Loucy (cell line): ENCODE results near the gene ZBTB24.

Experiments used
- H2AFZ ChIP-seq: fragments of 200-600 bp; sonication (generic); 2 replicates; pipeline ENCODE4 v1.6.0; 2016; ENCODE audit warnings: antibody characterized with exemption, mild to moderate bottlenecking, low read length, moderate library complexity
- H3F3A ChIP-seq: fragments of 200-600 bp; 2 replicates; pipeline ENCODE4 v1.6.0; 2016; ENCODE audit warnings: antibody characterized with exemption, low read depth, mild to moderate bottlenecking
- H3K27me3 ChIP-seq: fragments of 200-600 bp; sonication (generic); 2 replicates; pipeline ENCODE4 v1.6.1; 2014; ENCODE audit warnings: low read length, mild to moderate bottlenecking; ENCODE audit not compliant: insufficient read depth, poor library complexity, severe bottlenecking
- H3K36me3 ChIP-seq: fragments of 200-600 bp; sonication (generic); 2 replicates; pipeline ENCODE4 v1.6.1; 2016; ENCODE audit warnings: low read length; ENCODE audit not compliant: insufficient read depth
- H3K4me1 ChIP-seq: fragments of 200-600 bp; sonication (generic); 2 replicates; pipeline ENCODE4 v1.5.1; 2014; ENCODE audit warnings: low read length, mild to moderate bottlenecking; ENCODE audit not compliant: insufficient read depth, poor library complexity, severe bottlenecking
- H3K4me2 ChIP-seq: fragments of 200-600 bp; sonication (generic); 2 replicates; pipeline ENCODE4 v1.6.0; 2014; ENCODE audit warnings: antibody characterized with exemption, low read length, low read depth, mild to moderate bottlenecking; ENCODE audit not compliant: poor library complexity, severe bottlenecking
- H3K4me3 ChIP-seq: fragments of 200-600 bp; sonication (generic); 2 replicates; pipeline ENCODE4 v1.5.1; 2014; ENCODE audit warnings: low read length, mild to moderate bottlenecking, mixed read lengths; ENCODE audit not compliant: poor library complexity, severe bottlenecking
- H3K79me2 ChIP-seq: fragments of 200-600 bp; sonication (generic); 2 replicates; pipeline ENCODE4 v1.6.1; 2014; ENCODE audit warnings: low read length; ENCODE audit not compliant: insufficient read depth
- H3K9ac ChIP-seq: fragments of 200-600 bp; sonication (generic); 2 replicates; pipeline ENCODE4 v1.6.0; 2014; ENCODE audit warnings: mild to moderate bottlenecking, low read depth, low read length, moderate library complexity; ENCODE audit not compliant: poor library complexity, severe bottlenecking
- H3K9me2 ChIP-seq: fragments of 200-600 bp; sonication (generic); replicated peaks from 2 replicates; pipeline ENCODE4 v1.6.1; 2016; ENCODE audit warnings: low read depth, low read length, mixed read lengths
- H3K9me3 ChIP-seq: fragments of 200-600 bp; sonication (generic); 2 replicates; pipeline ENCODE4 v1.6.1; 2014; ENCODE audit warnings: mild to moderate bottlenecking, antibody characterized with exemption, low read length, low read depth; ENCODE audit not compliant: insufficient read depth
- H4K20me1 ChIP-seq: fragments of 200-600 bp; sonication (generic); 2 replicates; pipeline ENCODE4 v1.6.0; 2014; ENCODE audit warnings: antibody characterized with exemption, low read length, mild to moderate bottlenecking; ENCODE audit not compliant: insufficient read depth, poor library complexity, severe bottlenecking
- EZH2phosphoT487 ChIP-seq: fragments of 200-600 bp; IDR thresholded peaks from 2 replicates; pipeline ENCODE4 v1.6.1; 2018; ENCODE audit warnings: antibody characterized with exemption, mild to moderate bottlenecking, moderate library complexity, borderline replicate concordance
- TF ChIP-seq, protein P1 (sequence below): fragments of 200-600 bp; sonication (generic); conservative IDR thresholded peaks from 2 replicates; pipeline ENCODE4 v1.5.1; 2014; ENCODE audit warnings: mild to moderate bottlenecking, antibody characterized with exemption, low read length

The ZBTB24 gene

DNA sequence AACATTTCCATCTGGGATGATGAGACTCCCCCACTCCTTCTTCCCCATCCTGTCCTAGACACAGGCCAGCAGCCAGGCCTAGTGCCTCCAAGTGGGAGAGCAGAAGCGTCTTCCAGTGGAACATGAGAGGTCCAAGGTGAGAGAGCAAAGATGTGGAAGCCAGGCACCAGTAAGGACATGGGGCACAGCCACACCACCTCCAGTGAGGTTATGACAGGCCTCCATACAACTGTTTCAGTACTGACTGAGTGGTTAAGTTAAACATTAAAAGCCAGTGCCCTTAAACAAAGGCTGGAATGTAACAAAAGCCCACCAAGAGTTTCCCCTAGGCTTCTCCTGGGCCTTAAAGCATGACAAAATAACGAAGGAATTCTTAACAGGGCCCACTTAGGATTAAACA, 5.3 kb downstream of the ZBTB24 start:
- Histone ChIP-seq H3K9ac (peak overlapping the region; percentile 65), H4K20me1 (peaks cover 52% of the 10 kb centered on the region), H3K4me2 (peak overlapping the region; percentile 88), H3K79me2 (peaks cover 89% of the 10 kb centered on the region), H3K4me1 (peaks cover 64% of the 10 kb centered on the region), H3K27me3 (no peaks in the 10 kb centered on the region), H3K36me3 (peaks cover 24% of the 10 kb centered on the region; the same call in 1 of the 2 replicates), H2AFZ (no peak overlapping the region), H3F3A (no peaks in the 10 kb centered on the region), H3K9me3 (no peaks in the 10 kb centered on the region), H3K4me3 (peak overlapping the region; percentile 93), H3K9me2 (no peaks in the 10 kb centered on the region)
- TF ChIP-seq, protein P1, sequence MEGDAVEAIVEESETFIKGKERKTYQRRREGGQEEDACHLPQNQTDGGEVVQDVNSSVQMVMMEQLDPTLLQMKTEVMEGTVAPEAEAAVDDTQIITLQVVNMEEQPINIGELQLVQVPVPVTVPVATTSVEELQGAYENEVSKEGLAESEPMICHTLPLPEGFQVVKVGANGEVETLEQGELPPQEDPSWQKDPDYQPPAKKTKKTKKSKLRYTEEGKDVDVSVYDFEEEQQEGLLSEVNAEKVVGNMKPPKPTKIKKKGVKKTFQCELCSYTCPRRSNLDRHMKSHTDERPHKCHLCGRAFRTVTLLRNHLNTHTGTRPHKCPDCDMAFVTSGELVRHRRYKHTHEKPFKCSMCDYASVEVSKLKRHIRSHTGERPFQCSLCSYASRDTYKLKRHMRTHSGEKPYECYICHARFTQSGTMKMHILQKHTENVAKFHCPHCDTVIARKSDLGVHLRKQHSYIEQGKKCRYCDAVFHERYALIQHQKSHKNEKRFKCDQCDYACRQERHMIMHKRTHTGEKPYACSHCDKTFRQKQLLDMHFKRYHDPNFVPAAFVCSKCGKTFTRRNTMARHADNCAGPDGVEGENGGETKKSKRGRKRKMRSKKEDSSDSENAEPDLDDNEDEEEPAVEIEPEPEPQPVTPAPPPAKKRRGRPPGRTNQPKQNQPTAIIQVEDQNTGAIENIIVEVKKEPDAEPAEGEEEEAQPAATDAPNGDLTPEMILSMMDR: no peak
- no peak for TF ChIP-seq EZH2phosphoT487

DNA sequence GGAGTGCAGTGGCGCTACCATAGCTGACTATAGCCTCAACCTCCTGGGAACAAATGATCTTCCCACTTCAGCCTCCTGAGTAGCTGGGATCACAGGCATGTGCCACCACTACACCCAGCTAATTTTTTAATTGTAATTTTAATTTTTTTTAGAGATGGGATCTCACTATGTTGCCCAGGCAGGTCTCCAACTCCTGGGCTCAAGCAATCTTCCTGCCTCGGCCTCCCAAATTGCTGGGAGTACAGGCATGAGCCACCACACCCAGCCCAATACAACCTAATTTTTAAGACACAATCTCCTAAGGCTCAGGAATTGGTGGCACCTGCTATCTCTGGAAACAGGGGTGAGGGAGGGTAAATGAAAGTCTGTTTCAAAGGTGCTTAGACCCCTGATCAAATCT, 5.8 kb downstream of the ZBTB24 start:
- Histone ChIP-seq H4K20me1 (peaks cover 51% of the 10 kb centered on the region), H3K4me2 (peak overlapping the region; percentile 88), H3K9me3 (no peaks in the 10 kb centered on the region), H3K9me2 (no peaks in the 10 kb centered on the region), H3K27me3 (no peaks in the 10 kb centered on the region), H2AFZ (no peak overlapping the region), H3K9ac (peak overlapping the region; percentile 65), H3K79me2 (peaks cover 88% of the 10 kb centered on the region), H3K4me1 (peaks cover 64% of the 10 kb centered on the region), H3K36me3 (peaks cover 29% of the 10 kb centered on the region; the same call in 1 of the 2 replicates), H3K4me3 (peak overlapping the region; percentile 93), H3F3A (no peaks in the 10 kb centered on the region)
- TF ChIP-seq, protein P1: no peak
- no peak for TF ChIP-seq EZH2phosphoT487

DNA sequence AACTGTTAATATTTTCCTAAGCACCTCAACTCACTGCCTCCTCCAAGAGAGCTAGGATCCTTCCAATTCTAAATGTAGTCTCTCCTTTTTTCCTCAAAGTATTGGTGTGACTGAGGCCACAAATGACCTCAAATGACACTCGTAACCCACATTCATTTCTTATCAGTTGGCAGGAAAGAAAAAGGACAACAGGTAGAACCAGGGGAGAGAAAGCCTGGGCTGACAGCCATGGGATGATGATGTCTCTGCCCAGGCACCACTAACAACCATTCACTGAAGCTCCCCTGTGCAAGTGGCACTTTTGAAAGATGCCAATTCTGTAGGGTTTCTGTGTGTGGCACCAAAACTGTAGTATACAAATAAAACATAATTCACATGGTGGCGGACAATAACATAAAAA, 7.4 kb downstream of the ZBTB24 start:
- Histone ChIP-seq H3K4me1 (peaks cover 49% of the 10 kb centered on the region), H3K9me2 (no peaks in the 10 kb centered on the region), H3K4me3 (peak overlapping the region; percentile 93), H3F3A (no peaks in the 10 kb centered on the region), H3K79me2 (peaks cover 80% of the 10 kb centered on the region), H4K20me1 (peaks cover 39% of the 10 kb centered on the region), H2AFZ (no peak overlapping the region), H3K9ac (no peak overlapping the region), H3K4me2 (peak overlapping the region; percentile 88), H3K27me3 (no peaks in the 10 kb centered on the region), H3K9me3 (no peaks in the 10 kb centered on the region), H3K36me3 (peaks cover 43% of the 10 kb centered on the region; the same call in 1 of the 2 replicates)
- TF ChIP-seq EZH2phosphoT487: no peak
- TF ChIP-seq, protein P1: no peak
